Activated naive CD4-positive, alpha-beta T cell (primary cell): ENCODE data around the gene GRB10.
"Not testable (repeated sequence)": the region's sequence is repeated elsewhere in the genome, so short reads cannot be mapped to it uniquely, and the experiment has no call there.

Experiments
- DNase-seq, 4 experiments: peaks; one replicate each; lab custom pipeline; 2025; lab: John Stamatoyannopoulos, UW

GRB10 gene

DNA sequence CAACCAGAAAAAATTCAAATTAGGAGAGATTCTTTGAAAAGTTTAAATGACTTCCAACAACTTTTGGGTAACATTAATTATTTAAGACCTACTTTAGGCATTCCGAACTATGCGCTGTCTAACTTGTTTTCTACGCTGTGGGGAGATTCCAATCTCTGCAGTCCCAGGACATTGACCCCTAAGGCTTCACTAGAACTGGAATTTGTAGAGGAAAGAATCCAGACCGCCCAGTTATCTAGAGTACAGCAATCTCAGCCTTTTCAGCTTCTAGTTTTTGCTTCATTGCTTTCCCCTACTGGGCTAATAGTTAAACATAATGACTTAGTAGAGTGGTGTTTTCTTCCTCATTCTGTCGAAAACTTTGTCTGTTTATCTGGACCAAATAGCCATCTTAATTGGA lies 202.6 kb downstream of the GRB10 start:
- no peak for DNase-seq

DNA sequence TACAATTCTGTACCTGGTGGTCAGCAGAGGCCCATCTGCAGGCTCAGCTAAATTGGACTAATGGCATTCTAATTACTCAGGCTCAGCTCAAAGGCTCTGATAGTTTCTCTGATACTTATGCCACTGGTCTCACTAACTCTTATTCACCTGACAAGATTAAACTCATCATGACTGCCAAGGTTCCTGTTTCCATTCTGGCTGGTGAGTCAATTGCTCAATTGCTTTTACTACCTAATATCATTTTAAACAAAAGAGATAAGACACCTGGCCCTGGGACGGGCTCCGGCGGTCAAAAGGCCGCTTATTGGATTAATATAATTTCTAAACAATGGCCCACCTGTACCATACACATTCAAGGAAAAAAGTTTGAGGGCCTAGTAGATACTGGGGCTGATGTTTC lies 204.6 kb downstream of the GRB10 start:
- not testable (repeated sequence) for DNase-seq

DNA sequence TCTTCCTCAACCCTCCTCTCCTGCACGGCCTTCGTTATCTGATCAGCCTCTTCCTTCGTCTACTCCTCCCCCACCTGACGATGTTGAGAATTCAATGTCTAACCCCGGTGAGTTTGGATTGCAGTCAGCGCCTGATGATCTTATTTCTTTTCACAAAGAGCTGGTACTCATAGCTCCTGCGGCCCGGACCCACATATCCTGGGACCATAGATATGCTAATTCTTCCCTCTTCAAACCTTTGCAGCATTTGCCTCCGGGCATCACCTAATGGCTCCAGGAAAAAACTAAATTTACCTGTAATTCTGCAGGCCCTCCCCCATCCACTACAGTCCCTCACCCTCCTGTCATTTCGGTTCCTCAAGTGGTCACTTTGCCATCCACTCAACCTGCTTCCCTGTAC lies 205.1 kb downstream of the GRB10 start:
- DNase-seq: no peak

DNA sequence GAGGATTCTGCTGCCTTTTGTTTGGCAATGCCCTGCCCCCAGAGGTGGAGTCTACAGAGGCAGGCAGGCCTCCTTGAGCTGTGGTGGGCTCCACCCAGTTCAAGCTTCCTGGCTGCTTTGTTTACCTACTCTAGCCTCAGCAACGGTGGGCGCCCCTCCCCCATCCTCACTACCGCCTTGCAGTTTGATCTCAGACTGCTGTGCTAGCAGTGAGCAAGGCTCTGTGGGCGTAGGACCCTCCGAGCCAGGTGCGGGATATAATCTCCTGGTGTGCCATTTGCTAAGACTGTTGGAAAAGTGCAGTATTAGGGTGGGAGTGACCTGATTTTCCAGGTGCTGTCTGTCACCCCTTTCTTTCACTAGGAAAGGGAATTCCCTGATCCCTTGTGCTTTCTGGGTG lies 206.3 kb downstream of the GRB10 start:
- DNase-seq: not testable (repeated sequence)

DNA sequence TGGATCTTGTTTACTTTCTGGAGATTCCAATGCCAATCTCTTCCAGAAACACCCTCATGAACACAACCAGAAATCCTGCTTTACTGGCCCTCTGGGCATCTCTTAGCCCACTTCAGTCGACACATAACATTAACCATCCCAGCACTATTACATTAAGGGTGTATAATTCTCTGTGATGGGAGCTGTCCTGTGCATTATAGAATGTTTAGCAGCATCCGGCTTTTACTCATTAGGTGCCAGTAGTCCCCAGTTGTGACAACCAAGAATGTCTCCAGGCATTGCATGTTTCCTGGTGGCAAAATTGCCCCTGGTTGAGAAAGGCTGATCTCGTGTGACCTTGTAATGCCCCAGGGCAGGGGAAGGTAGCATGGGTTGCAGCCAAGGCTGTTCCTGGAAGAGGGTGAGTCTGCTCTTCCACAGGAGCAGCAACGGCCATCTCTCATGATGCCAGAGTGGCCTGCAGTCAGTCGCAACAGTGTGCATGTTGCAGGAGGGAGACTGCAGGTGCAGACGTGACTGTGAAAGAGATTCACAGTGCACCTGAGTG lies 214.9 kb downstream of the GRB10 start:
- DNase-seq: no peak

DNA sequence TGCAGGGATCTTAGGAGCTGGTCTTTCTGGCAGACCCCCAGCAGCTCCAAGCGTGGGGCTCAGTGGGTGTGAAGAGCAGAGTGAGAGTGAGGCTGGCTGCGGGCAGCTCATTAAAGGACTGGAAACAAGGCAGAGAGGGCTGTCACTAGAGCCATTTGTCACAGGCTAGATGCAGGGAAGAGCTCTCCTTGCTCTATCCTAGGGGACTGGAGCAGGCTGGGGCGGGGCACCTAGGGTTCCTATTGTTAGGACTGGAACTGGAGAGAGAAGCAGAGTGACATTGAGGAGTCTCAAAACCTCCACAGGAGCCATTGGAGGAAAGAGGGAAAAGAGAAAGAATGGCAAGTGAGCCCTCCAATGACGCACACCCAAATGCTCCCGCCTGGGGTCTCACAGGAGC lies 216.7 kb downstream of the GRB10 start:
- DNase-seq: no peak

DNA sequence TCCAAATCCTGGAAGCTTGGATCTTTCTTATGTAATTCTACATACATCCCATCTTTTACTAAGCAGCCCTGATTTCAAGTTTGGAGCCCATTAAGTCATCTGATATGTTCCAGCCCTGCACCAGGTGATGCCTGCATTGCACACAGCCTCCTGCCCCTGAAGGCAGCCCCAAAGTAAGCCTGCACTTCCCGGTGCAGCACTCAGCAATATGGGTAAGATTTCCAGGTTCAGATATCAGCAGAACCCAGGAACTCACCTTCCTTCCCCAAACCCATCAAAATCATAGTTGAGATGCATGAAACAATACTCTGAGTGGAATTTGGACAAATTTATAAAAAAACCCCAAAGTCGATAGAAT lies 217.2 kb downstream of the GRB10 start:
- no peak for DNase-seq

DNA sequence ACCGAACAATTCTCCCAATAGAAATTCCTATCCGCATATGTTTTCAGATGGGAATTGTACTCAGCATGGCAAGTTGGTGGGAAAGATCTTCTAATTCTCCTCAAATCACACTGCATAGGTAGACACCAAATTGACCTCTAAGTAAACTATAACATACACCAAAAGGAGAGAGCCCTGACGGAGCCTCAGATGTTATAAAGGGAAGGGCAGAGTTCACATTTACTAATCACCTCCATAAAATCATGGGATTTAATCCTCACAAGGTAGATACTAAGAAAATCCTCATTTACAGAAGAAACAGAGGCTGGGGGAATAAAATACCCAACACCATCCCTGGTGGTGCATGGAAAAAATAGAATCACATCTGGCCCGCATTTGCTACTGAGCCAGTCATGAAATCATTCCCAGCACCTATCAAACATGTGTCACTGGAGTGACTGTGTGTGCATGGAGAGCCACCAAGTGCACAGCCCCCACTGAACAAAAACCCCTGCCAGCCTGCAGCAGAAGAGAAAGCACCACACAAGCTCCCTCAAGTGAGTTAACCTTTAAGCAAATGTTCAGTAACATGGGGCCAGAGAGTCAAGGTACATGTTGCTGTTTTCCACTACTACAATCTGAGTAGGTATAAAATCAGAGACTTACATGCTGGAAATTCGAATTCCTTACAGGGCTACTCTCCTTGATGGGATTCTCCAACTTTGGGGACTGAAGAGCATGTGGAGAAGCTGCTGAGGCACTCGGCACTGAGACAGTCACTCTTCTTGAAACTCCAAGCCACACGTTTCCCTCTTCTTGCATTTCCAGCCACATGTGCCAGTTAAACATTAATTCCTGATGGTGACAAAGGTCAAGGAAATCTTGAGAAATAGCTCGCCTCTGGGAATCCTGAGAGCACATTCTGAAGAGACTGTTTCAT lies 217.8 kb downstream of the GRB10 start, which contains the start of gene DDC:
TSS of gene DDC (minus strand) at position 766 of the 919 bp plus-strand sequence. CDS start 21,320 bp downstream, outside the sequence.
- no peak for DNase-seq

DNA sequence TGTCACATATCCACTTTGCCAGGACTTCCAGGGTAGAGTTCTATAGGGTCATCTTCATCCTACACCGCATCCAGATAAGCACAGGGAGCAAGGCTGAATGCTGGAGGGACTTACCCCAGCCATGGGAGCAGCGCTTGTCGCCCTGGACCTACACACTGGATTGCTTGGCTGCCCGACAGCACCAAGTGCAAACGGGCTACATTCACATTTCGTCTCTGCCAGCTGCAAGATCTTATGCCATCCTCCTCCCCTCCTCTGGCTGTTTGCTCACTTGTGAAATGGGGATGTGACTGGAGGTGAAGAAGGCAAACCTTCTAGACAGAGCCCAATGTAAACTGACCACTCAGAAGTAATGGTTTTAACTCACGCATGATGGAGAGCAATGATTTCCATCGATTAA lies 218.5 kb downstream of the GRB10 start:
- no peak for DNase-seq

DNA sequence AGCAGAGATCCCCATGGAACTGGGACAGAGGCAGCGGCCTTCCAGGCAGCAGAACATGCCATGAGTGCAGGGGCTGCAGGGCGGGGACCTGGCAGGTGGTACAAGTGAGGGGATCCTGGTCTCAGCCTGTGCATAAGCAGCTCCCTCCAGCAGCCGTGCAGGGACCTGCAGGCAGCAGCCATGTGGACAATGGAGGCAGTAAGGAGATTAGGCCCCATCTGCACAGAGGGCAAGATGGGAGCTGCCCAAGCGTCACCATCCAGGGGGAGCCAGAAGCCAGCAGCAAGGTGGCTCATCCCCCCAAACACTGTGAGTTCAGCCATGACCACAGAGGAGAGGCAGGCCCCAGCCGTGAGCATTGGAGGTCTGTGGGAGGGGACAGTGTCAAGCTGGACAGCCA lies 220.6 kb downstream of the GRB10 start:
- no peak for DNase-seq

DNA sequence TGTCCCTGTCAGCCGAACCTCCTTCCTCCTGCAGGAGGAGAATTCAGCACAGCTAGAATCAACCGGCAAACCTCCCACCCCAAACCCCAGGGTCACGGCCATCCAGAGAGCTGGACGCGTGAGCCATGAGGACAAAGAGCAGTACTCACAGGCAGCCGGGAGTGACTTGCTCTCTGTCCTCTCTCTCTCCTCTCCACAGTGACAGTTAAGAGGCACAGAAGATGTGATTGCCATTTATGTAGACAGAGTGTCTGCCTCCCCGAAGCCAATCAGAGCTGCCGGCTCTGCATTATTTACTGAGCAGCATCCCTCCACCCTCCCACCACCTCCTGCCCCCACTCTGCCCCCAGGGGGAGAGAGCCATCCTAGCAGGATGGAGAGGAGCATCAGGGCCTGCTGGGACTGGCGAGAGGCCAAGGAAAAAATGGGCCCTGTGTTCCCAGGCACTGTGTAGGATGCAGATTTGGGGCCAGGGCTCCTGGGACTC lies 221.8 kb downstream of the GRB10 start:
- DNase-seq: no peak

DNA sequence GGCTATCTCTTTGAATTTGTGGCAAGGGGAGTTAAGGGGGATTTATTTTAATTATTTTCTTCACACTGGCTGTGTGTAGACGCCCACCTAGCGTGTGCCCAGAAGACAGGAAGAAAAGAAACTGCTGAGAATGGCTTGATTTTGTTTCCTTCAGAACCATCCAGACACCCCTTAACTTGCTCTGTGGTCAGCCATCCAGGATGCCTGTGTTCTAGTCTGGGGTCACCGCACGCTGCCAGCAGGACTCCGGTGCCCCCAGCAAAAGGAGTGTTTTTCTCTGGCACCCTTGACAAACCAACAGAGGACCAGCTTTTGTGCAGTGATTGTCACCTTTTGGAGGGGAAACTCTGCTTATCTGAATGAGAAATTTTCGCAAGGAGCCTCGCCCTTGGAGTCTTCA lies 222.8 kb downstream of the GRB10 start:
- no peak for DNase-seq

DNA sequence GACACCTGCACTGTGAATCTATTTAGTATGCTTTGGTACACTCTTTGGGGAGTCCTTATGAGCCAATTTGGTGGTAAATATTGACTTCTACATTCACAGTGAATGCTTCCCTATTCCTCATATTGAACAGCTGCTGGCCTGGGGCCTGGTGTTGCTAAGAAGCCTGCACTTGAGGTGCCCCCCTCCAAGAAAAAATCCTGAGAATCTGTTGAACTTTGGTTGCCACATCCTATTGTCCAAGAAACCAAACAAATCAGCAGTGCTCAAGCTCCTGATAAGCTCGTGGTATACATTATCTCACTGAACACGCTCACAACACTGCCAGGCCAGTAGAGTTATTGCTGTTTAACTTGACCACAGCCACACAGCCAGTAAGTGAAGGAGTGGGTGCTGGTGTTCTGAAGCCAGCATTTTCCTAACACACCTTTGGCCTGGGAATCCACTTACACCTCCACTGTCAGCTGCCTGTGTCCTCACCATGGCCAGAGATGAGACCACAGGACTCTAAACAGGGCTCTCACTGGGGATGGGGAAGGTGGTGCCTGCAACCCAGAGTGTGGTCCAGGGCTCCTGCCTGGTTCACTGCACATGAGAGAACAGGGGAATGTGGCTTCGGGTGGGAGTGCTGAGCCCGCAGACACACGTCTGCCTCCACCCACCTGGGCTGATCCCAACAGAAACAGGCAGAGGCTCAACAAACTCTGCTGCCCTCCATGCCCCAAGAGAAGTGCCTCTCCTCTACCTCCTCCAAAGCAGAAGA lies 224.2 kb downstream of the GRB10 start:
- no peak for DNase-seq

DNA sequence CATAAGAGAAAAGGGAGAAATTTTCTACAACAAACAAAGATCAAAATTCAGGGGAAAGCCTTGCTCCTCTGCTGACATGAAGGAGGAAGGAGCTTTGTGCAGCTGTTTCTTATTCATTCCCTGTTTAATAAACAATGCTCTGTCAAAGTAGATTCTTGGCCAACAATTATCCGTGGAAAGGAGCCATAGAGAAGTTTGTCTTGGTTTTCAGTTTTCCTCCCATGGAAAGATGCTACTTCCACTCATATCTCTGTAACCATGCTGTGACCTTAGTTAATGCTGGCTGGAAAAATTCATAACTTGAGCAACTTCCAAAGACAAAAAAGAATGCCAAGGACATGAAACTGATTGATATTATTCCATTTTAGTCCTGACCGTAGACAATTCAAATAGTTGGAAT lies 225.6 kb downstream of the GRB10 start:
- DNase-seq: no peak

DNA sequence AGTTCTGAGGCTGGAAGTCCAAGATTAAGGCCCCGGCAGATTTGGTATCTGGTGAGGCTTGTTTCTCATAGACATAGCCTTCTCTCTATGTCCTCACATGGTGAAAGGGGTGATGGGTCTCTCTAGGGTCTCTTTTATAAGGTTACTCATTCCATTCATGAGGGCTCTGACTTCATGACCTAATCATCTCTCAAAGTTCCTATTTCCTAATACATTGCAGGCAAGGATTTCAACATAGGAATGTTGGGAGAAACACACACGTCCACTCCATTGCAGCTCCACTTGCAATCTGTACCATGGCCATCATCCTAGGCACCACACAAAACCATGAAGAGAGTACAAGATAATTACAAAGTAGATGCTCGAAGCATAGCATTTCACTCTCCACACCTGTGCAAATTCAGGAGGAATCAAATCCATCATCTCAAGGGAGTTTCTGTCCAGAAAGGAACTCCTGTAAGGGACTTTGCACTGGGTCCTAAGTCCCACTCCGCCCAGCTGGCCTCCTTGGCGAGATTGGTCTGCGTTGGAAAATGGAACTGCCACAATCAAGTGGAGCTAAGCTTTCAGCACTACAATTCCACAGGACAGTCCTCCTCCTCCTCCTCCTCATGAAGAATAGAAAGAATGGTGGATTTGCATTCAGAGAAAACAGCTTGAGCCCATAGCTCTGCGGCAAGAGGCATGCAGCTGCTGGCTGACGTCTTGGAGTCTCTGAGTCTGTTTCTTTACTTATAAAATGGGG lies 226.3 kb downstream of the GRB10 start:
- DNase-seq: no peak

DNA sequence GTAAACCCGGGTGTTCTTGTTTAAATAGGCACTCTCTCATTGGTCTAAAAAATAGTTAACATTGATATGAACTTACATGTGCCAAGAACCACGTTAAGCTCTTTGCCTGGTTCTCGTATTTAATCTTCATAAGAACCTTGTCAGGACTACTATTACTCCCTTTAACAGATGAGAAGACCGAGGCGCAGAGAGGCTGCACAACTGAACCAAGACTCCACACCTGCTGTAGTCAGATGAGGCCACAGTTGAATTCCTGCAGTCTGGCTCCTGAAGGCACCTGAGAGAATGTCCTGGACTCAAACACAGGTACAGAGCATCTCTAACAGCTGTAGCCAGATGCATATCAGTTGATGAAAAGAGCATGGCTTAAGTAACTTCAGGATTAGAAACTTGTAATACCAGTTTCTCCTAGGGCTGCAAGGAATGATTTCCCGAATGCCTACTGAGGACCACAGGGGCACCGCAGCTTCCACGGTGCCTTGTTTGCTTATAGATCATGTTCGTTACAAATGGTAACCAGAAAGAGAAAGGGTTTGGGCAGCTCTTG lies 227.0 kb downstream of the GRB10 start:
- no peak for DNase-seq

DNA sequence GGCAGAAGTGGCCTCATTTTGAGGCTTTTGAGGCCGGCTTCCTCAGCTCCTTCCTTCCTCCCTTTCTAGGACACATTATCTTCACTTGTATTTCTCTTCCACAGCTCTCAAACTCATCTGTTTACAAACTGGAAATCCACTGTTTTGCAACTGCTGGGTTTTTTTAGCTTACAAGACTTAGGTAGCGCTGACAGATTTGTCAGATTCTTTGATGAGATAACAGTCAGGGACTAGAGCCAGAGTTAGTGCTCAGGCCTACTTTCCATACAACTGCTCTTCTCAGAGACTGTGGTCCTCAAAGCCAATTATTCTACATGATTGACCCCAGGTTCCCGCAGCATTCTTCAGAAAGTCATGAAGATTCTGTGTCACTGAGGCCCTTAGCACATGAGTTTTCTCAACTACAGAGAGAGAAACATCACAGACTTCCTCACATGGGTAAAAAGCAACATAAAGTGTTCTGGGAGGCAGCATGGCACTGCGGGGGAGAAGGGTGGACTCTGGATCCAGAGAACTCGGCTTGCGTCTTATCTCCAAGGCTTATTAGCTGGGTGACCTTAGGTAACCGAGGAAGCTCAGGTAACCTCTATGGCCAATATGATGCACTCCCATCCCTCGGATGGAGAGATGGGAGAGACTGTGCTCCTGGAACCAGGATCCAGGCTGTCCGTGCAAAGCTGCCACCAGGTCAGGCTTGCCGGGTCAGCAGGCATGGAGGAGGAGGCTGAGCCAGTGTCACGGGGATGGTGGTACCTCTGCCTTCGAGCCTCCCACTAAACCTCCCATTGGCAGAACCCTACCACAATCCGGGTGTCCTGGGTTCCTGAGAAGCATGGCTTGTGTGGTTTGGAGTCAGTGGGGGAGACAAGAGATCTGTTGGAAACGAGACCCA lies 228.0 kb downstream of the GRB10 start:
- no peak for DNase-seq

DNA sequence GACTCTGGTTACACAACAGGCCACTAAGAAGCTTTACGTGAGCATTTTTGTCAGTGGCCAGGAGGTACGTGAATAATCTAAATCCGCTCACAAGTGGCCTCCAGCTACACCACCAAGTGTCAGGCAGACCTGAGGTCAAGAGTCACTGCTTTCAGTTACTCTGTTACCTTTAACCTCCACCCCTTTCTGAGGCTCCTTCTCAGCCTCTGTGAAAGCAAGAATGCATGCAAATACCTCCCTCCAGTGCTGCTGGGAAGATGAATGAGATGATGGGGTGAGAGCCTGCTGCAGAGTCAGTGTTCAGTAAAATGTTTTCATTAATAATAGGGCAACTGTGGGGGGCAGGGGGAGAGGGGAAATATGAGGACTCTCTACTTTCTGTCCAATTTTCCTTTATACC lies 228.7 kb downstream of the GRB10 start:
- DNase-seq: no peak

DNA sequence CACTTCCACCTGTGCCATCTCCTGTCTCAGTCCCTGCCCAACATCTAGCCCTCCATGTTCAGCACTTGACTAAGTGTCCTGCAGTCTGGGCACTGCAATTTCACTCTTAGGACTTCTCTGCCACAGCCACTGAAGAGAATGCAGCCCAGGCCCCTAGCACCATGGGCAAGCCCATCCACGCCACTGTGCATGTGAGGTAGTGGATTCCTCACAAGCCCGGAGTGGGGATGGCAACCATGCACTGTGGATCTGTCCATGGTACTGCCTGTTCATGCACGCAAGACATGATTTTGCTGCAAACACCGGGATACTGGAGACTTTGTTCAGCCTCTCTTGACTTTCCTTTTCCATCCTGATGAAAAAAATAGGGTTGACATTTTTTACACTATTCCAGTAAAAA lies 229.8 kb downstream of the GRB10 start:
- no peak for DNase-seq

DNA sequence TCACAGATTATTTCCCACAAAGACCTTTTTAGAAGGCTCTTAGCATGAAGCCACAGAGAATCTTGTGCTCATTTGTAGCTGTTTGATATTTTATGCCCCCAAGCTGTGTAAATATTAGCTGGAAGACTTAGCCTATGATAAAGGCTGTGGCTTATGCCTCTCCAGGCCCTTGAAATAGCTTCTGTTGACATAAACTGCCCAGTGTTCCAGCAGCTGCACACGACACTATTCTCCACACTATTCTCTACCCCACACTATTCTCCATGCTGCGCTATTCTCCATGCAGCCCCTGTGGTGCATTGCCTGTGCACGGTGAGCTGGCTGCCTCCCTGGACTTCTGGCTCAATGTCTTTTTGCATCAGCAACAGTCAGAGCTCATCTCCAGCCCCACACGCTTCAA lies 230.6 kb downstream of the GRB10 start:
- DNase-seq: no peak

DNA sequence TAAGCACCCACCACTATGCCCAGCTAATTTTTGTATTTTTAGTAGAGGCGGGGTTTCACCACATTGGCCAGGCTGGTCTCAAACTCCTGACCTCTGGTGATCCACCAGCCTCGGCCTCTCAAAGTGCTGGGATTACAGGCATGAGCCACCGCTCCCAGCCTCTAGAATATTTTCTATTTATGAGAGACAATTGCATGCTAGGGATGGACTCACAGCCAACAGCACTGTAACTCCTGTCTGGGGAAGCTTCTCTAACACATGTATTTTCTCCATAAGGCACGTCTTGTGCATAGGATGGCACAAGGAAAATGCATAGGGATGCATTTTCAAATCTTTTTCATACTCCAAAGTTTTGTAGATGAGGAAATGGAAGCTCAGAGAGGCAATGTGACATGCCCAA lies 237.1 kb downstream of the GRB10 start:
- not testable (repeated sequence) for DNase-seq
